Measurements from ENCODE around the gene SPINK13.
"Not testable (repeated sequence)": the region's sequence is repeated elsewhere in the genome, so short reads cannot be mapped to it uniquely, and the experiment has no call there.

Gene SPINK13, protein sequence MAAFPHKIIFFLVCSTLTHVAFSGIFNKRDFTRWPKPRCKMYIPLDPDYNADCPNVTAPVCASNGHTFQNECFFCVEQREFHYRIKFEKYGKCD

GRCh38 chr5:148268566-148268965 is at the start of gene SPINK13:
Gene SPINK13, plus strand, starts transcription at chr5:148268794. Its CDS starts 1,279 bp downstream, at chr5:148270073.
- no peak for DNase-seq
- no peak for TF ChIP-seq GATA1 (IDR thresholded peaks at IDR 0.05; ENCODE audit: low read depth, low read length)
- no peak for TF ChIP-seq POLR2A (IDR thresholded peaks at IDR 0.05; ENCODE audit: low read length)

DNA sequence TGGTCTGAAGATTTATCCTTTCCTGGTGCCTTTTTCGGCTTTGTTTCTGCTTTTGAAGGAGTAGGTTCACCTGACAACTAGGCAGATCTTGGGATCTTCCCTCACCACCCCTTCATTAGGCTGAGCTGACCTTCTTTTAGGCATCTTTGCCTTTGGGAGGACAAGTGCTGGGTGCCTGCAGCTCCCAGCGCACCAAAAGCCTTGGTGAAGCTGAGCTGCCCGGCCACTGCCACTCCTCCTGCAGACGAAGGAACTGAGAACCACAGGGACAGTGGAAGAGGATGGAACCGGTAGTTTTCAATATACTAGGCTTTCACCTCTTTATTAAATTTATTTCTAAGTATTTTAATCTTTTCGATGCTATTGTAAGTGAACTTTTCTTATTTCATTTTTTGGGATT is 47.1 kb upstream of the SPINK13 start:
- no peak for DNase-seq
- no peak for TF ChIP-seq POLR2A (IDR thresholded peaks at IDR 0.05; ENCODE audit: low read length)
- no peak for TF ChIP-seq GATA1 (IDR thresholded peaks at IDR 0.05; ENCODE audit: low read depth, low read length)

DNA sequence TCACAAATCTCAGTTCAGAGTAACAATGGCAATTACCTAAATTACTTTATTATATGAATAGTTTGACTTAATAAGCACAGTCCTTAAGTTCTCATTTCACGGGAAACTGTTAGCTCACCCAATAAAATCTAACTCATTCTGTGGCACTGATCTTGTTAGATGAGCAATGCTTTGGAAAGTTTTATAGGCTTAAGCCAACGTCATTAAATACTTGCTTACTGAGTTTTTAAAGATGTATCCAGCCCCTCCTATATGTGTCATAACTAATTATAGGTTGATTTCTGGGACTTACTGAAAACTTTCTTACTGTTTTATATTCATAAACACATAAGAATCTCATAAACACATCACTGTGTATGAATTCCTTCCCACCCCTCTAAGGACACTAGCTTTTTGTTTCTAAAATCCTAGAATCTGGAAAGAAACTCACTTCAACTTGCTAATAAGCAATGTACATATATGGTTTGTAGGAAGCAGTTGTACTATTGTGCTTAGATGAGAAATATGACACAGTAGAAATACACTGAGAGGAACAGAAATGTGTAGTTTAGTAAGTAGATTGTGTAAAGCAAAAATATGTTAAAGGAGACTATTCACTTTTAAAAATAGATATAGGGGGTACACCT is 44.4 kb upstream of the SPINK13 start:
- no peak for TF ChIP-seq POLR2A (IDR thresholded peaks at IDR 0.05; ENCODE audit: low read length)
- TF ChIP-seq GATA1 (IDR thresholded peaks at IDR 0.05; ENCODE audit: low read depth, low read length) = no peak
- no peak for DNase-seq

GRCh38 chr5:148228392-148228984 is 40.1 kb upstream of the SPINK13 start:
- DNase-seq = no peak
- TF ChIP-seq POLR2A (IDR thresholded peaks at IDR 0.05; ENCODE audit: low read length) (no peak), GATA1 (IDR thresholded peaks at IDR 0.05; ENCODE audit: low read depth, low read length) (no peak)

- no peak for TF ChIP-seq GATA1 (IDR thresholded peaks at IDR 0.05; ENCODE audit: low read depth, low read length)
- no peak for TF ChIP-seq POLR2A (IDR thresholded peaks at IDR 0.05; ENCODE audit: low read length)
- no peak for DNase-seq
Observed at GRCh38 chr5:148229840-148230239, 38.8 kb upstream of the SPINK13 start.

DNA sequence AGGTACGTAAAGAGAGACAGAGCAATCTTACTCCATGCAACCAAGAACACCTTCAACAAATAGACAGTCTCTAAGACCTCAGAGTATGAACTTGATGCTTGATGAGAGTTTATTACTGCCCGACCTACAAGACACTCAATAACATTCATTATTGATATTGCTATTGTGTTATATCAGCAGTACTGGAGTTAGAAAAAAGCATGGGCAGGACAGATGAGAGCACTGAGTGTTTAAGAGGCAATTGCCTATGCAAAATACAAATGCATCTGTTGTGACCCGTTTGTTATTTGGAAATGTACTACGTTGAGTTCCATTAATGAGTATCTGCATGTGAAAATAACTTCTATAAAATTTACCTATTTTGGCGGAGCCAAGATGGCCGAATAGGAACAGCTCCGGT is 38.4 kb upstream of the SPINK13 start:
- no peak for DNase-seq
- TF ChIP-seq GATA1 (IDR thresholded peaks at IDR 0.05; ENCODE audit: low read depth, low read length) (no peak), POLR2A (IDR thresholded peaks at IDR 0.05; ENCODE audit: low read length) (no peak)

DNA sequence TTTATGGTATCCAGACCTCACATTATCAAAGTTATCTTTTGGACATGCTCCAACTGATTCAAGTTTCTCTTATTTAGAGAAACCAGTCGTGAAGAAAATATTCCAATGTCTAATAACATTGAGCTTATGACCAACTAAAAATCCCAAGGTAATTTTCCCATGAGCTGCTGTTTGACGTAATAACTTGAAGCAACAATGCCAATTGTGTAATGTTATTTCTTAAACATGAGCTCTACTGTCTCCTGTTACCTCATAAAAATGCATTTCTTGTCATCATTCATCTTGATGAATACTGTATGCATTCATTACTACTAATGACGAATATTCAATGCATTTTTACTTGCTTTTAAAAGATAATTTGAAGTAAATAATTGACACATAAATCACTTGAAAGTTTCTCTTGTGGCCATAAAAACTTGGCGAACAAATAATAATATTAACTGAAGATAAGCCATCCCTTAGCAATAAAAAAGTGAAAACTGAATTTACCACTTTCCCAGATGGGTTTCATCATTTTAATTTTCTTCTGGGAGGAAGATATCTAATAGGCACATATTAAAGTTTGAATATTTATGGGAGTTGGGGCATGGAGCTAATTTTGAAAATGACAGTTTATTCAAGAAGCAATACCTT is 30.7 kb upstream of the SPINK13 start:
- DNase-seq = no peak
- TF ChIP-seq GATA1 (IDR thresholded peaks at IDR 0.05; ENCODE audit: low read depth, low read length) (no peak), POLR2A (IDR thresholded peaks at IDR 0.05; ENCODE audit: low read length) (no peak)

DNA sequence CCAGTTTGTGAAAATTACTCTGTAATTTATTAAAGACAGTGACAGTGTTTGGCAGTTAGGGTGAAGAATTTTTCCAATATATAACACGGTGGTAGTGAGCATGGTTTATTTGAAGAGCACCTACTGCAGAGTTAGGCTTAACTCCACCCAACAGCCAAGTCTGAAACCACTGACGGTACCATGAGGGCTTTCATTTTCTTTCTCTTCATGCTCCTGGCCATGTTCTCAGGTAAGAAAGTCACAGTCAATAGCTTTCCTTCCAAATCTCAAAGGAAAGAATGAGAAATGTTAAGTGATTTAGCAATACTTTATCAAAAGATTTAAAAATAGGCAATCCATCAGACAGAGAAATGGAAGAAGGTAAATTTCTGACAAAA is 30.2 kb upstream of the SPINK13 start, which contains the start of gene MARCOL:
MARCOL (plus strand) TSS at position 108 of the 377 bp plus-strand sequence; CDS start at position 181, 73 bp downstream.
- TF ChIP-seq GATA1 (IDR thresholded peaks at IDR 0.05; ENCODE audit: low read depth, low read length) (no peak), POLR2A (IDR thresholded peaks at IDR 0.05; ENCODE audit: low read length) (no peak)
- DNase-seq = no peak

DNA sequence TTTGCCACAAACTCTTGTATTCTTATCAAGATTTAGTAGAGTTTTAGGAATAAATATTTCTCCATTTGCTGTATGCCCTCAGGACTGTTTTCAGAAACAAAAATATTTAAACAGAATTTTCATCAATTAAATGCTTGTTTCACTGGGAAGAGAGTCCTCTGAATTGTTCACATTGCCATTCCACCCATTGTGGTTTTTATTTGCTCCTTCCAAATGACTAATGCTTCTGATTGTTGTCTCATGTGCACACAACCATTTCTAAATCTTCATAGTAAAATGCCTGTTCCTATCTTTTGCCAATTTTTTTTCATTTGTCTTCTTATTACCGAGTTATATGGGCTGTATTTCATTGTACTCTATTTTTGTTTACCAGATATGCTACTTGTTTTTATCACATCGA is 19.7 kb upstream of the SPINK13 start:
- no peak for DNase-seq
- no peak for TF ChIP-seq POLR2A (IDR thresholded peaks at IDR 0.05; ENCODE audit: low read length)
- TF ChIP-seq GATA1 (IDR thresholded peaks at IDR 0.05; ENCODE audit: low read depth, low read length) = no peak

GRCh38 chr5:148255456-148255855 is 13.1 kb upstream of the SPINK13 start:
- TF ChIP-seq POLR2A (IDR thresholded peaks at IDR 0.05; ENCODE audit: low read length) = no peak
- TF ChIP-seq GATA1 (IDR thresholded peaks at IDR 0.05; ENCODE audit: low read depth, low read length) = no peak
- DNase-seq = no peak

GRCh38 chr5:148259288-148259687 is 9.3 kb upstream of the SPINK13 start:
- TF ChIP-seq GATA1 (IDR thresholded peaks at IDR 0.05; ENCODE audit: low read depth, low read length) (no peak), POLR2A (IDR thresholded peaks at IDR 0.05; ENCODE audit: low read length) (no peak)
- no peak for DNase-seq

DNA sequence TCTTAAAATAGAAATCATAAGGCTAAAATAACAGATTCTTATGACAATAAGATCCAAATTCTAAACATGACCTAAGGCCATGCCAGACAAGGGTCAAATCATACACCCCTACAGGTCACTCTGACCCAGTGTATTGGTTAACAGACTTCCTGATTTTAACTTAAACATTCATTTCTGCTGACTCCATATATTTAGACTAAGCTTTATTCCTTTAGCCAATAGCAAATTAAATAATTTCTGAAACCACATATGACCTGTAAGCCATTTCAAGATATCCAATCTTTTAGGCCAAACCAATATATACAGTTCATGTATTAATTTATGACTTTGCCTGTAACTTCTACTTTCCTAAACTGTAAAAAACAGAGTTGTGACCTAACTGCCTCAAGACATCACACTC is 7.4 kb upstream of the SPINK13 start:
- TF ChIP-seq POLR2A (IDR thresholded peaks at IDR 0.05; ENCODE audit: low read length) = no peak
- TF ChIP-seq GATA1 (IDR thresholded peaks at IDR 0.05; ENCODE audit: low read depth, low read length) = no peak
- DNase-seq = no peak

DNA sequence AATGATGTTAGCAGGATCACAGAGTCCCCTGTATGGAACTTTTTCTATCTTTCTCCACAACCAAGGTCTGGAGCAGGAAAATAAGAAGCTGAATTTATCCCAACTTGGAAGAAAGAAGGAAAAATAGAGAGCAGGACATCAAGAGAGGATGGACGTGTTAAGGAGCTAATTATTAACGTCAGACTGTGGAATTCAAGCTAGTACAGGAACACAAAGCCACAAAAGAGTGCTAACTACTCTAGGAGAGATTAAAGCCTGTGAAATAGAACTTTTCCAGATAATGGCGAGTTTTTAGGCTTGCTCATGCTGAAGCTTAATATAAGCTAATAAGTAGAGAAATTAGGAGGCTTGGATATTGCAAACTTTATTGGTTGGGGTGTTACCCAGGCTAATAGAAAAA is 632 bp upstream of the SPINK13 start:
- no peak for TF ChIP-seq POLR2A (IDR thresholded peaks at IDR 0.05; ENCODE audit: low read length)
- DNase-seq = no peak

DNA sequence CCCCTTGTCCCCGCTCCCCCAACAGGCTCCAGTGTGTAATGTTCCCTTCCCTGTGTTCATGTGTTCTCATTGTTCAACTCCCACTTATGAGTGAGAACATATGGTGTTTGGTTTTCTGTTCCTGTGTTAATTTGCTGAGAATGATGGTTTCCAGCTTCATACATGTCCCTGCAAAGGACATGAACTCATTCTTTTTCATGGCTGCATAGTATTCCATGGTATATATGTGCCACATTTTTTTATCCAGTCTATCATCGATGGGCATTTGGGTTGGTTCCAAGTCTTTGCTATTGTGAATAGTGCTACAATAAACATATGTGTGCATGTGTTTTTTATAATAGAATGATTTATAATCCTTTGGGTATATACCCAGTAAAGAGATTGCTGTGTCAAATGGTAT is 6.5 kb downstream of the SPINK13 start:
- DNase-seq = not testable (repeated sequence)

- DNase-seq = not testable (repeated sequence)
Observed at GRCh38 chr5:148280893-148281292, 12.3 kb downstream of the SPINK13 start.

- DNase-seq = not testable (repeated sequence)
Observed at GRCh38 chr5:148281336-148281735, 12.7 kb downstream of the SPINK13 start.
